A673 (cell line): ENCODE results near the gene GPC6.

Experiments
- EZH2 ChIP-seq: fragments of 200-600 bp; sonication (generic); IDR thresholded peaks from 2 replicates; pipeline ENCODE4 v1.6.1; 2017; ENCODE audit warnings: borderline replicate concordance, low read depth, mild to moderate bottlenecking, mixed read lengths, antibody characterized with exemption, low read length; ENCODE audit not compliant: poor library complexity, severe bottlenecking
- TF ChIP-seq, protein P1 (sequence below): fragments of 300-800, 200-600 bp; sonication (generic); conservative IDR thresholded peaks from 2 replicates; pipeline ENCODE4 v1.5.1; 2017; ENCODE audit warnings: low read depth, mild to moderate bottlenecking, antibody characterized with exemption, low read length, moderate library complexity, mixed read lengths

DNA sequence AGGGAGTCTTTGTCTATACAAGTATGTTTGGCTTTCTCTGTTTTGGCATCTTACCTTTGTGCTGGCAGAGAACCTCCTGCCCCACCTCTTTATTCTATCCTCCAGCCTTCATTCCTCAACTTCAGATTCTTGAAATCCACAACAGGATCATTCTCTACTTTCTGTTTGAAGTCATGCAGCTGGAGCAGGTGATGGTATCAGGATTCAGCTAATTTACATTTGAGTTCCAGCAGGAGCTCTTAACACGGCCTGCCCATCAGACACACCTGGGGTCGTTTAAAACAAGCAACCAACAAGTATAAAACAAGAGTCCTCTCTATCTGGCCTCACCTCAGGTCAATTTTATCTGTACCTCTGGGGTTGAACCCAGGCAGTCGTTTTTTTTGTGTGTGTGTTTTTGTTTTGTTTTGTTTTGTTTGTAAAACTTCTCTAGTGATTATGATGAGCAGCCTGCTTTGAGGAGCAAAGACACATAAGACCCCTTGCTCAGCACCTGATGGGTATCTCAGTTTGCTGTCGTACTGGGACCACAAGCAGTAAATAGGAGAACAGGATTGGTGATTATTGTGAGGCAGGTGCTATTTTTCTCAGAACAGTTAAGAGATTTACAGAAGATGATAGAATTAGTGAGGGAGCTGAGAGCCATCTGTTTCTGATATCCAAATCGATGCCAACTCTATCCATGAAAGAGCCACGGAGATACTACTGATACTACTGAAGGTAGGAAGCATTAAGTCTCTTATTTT, 78.4 kb downstream of the GPC6 start:
- TF ChIP-seq, protein P1, sequence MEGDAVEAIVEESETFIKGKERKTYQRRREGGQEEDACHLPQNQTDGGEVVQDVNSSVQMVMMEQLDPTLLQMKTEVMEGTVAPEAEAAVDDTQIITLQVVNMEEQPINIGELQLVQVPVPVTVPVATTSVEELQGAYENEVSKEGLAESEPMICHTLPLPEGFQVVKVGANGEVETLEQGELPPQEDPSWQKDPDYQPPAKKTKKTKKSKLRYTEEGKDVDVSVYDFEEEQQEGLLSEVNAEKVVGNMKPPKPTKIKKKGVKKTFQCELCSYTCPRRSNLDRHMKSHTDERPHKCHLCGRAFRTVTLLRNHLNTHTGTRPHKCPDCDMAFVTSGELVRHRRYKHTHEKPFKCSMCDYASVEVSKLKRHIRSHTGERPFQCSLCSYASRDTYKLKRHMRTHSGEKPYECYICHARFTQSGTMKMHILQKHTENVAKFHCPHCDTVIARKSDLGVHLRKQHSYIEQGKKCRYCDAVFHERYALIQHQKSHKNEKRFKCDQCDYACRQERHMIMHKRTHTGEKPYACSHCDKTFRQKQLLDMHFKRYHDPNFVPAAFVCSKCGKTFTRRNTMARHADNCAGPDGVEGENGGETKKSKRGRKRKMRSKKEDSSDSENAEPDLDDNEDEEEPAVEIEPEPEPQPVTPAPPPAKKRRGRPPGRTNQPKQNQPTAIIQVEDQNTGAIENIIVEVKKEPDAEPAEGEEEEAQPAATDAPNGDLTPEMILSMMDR = no peak
- no peak for TF ChIP-seq EZH2
